ENCODE results near the gene CDH8. TPM values are rescaled to one million over a fixed set of nuclear protein-coding genes. Genes with fewer than 3 reads are reported as not detected.

The CDH8 gene
- total RNA-seq, 1 experiment from 2014 or later, result 50.5 TPM

DNA sequence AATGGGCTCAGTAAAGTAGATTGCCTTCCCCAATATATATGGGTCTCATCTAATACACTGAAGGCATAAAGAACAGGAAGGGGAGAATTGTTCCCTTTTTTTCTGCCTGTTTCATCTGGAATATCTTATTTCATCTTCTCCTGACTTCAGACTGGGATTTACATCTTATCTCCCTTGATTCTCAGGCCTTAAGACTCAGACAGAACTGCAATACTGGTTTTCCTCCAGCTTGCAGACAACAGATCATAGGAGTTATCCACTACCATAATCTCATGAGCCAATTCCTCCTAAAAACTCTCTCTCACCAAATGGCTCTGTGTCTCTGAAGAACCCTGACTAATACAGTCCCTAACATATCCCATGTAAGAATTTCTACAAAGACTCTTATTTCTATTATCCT, 390.7 kb downstream of the CDH8 start:
- ChIA-PET POLR2A (ENCODE audit: low non-redundant PET) (no interaction called here), CTCF (no interaction called here)
- Histone ChIP-seq H3K4me1 (ENCODE audit: insufficient read depth, low read length, poor library complexity, severe bottlenecking) (no peaks in the 10 kb centered on the region), H3K4me3 (ENCODE audit: low read depth, low read length, poor library complexity, severe bottlenecking) (no peak overlapping the region), H3K27me3 (replicated peaks; ENCODE audit: insufficient read depth, low read depth, low read length, poor library complexity) (no peaks in the 10 kb centered on the region), H3K27ac (ENCODE audit: low read depth, low read length, poor library complexity, severe bottlenecking) (no peak overlapping the region), H3K36me3 (ENCODE audit: insufficient read depth, low read length, poor library complexity, severe bottlenecking) (no peaks in the 10 kb centered on the region), H3K9me3 (ENCODE audit: low read depth, low read length, poor library complexity, severe bottlenecking) (no peaks in the 10 kb centered on the region)
- no TSS peak for BruUV-seq (replicated peaks)
- DNase-seq (ENCODE audit: low spot score), result no peak
- intact Hi-C loops (cut with micrococcal nuclease; ENCODE audit: unreplicated experiment), result no loop called here
- TF ChIP-seq, protein P1, sequence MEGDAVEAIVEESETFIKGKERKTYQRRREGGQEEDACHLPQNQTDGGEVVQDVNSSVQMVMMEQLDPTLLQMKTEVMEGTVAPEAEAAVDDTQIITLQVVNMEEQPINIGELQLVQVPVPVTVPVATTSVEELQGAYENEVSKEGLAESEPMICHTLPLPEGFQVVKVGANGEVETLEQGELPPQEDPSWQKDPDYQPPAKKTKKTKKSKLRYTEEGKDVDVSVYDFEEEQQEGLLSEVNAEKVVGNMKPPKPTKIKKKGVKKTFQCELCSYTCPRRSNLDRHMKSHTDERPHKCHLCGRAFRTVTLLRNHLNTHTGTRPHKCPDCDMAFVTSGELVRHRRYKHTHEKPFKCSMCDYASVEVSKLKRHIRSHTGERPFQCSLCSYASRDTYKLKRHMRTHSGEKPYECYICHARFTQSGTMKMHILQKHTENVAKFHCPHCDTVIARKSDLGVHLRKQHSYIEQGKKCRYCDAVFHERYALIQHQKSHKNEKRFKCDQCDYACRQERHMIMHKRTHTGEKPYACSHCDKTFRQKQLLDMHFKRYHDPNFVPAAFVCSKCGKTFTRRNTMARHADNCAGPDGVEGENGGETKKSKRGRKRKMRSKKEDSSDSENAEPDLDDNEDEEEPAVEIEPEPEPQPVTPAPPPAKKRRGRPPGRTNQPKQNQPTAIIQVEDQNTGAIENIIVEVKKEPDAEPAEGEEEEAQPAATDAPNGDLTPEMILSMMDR (conservative IDR thresholded peaks at IDR 0.05; ENCODE audit: low read depth, low read length), result no peak
- no peak for TF ChIP-seq EZH2 (IDR thresholded peaks at IDR 0.05; ENCODE audit: borderline replicate concordance, low read depth, low read length, poor library complexity, severe bottlenecking)

DNA sequence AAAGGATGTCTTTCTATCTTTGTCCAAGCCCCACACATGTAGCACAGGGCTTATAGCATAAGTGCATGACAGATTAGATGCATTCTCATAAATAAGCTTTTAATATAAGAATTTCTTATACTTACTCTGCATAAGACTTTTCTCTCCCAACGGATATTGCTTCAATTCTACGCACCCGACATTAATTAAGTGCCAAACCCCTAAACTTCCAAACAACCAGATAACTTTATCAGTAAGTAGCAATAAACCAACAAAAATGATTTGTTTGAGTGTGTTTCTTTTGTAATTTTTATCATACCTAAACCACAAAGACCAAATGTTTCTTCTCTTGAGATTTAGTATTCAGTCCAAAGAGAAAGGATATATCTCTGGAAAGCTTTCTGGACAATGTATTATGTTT, 391.5 kb downstream of the CDH8 start:
- POLR2A ChIA-PET (ENCODE audit: low non-redundant PET), result no interaction called here
- no peak for TF ChIP-seq EZH2 (IDR thresholded peaks at IDR 0.05; ENCODE audit: borderline replicate concordance, low read depth, low read length, poor library complexity, severe bottlenecking)
- TF ChIP-seq, protein P1 (conservative IDR thresholded peaks at IDR 0.05; ENCODE audit: low read depth, low read length), result no peak
- CTCF ChIA-PET, result no interaction called here
- H3K4me3 ChIP-seq (ENCODE audit: low read depth, low read length, poor library complexity, severe bottlenecking), result no peak overlapping the region
- no peaks in the 10 kb centered on the region for H3K4me1 ChIP-seq (ENCODE audit: insufficient read depth, low read length, poor library complexity, severe bottlenecking)
- intact Hi-C loops (cut with micrococcal nuclease; ENCODE audit: unreplicated experiment), result no loop called here
- no peak for DNase-seq (ENCODE audit: low spot score)
- H3K27ac ChIP-seq (ENCODE audit: low read depth, low read length, poor library complexity, severe bottlenecking), result no peak overlapping the region
- H3K9me3 ChIP-seq (ENCODE audit: low read depth, low read length, poor library complexity, severe bottlenecking), result no peaks in the 10 kb centered on the region
- no peaks in the 10 kb centered on the region for H3K36me3 ChIP-seq (ENCODE audit: insufficient read depth, low read length, poor library complexity, severe bottlenecking)
- H3K27me3 ChIP-seq (replicated peaks; ENCODE audit: insufficient read depth, low read depth, low read length, poor library complexity), result no peaks in the 10 kb centered on the region
- BruUV-seq (replicated peaks), result no TSS peak

DNA sequence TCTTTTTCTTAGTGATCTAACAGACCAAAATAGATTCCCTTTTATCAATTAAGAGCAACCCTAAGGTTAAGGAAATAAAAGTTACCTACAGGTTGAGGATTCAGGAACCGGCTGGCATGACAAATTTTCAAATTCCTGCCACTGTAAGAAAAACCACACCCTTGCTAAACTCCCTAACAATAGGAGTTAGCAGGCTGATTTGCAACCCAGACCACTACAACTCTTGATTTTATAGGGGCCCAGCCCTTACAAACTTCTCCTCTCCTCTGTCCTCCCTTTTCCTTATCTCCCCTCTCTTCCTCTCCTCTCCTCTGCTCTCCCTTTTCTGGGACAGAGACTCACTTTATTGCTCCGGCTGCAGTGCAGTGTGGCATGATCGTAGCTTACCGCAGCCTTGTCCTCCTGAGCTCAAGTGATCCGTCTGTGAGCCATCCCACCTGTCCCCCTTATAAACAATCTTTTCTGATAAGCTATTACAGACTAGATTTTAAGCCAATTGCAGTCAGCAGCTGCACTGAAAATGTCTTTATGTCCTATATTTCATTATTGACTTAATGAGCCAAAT, 418.9 kb downstream of the CDH8 start:
- Histone ChIP-seq H3K27ac (ENCODE audit: low read depth, low read length, poor library complexity, severe bottlenecking) (no peak overlapping the region), H3K4me3 (ENCODE audit: low read depth, low read length, poor library complexity, severe bottlenecking) (no peak overlapping the region), H3K4me1 (ENCODE audit: insufficient read depth, low read length, poor library complexity, severe bottlenecking) (no peaks in the 10 kb centered on the region), H3K9me3 (ENCODE audit: low read depth, low read length, poor library complexity, severe bottlenecking) (no peaks in the 10 kb centered on the region), H3K36me3 (ENCODE audit: insufficient read depth, low read length, poor library complexity, severe bottlenecking) (no peaks in the 10 kb centered on the region), H3K27me3 (replicated peaks; ENCODE audit: insufficient read depth, low read depth, low read length, poor library complexity) (no peaks in the 10 kb centered on the region)
- ChIA-PET POLR2A (ENCODE audit: low non-redundant PET) (no interaction called here), CTCF (no interaction called here)
- intact Hi-C loops (cut with micrococcal nuclease; ENCODE audit: unreplicated experiment), result no loop called here
- no TSS peak for BruUV-seq (replicated peaks)
- no peak for DNase-seq (ENCODE audit: low spot score)
- TF ChIP-seq, protein P1 (conservative IDR thresholded peaks at IDR 0.05; ENCODE audit: low read depth, low read length), result no peak
- no peak for TF ChIP-seq EZH2 (IDR thresholded peaks at IDR 0.05; ENCODE audit: borderline replicate concordance, low read depth, low read length, poor library complexity, severe bottlenecking)

Data from A673 (cell line).